ENCODE results near the gene STXBP6. TPM values are rescaled to one million over a fixed set of nuclear protein-coding genes. Genes with fewer than 3 reads are reported as not detected.

Gene STXBP6
- total and polyA plus RNA-seq, 2 of the 13 experiments (the other 11 are each of a cell fraction or from before 2014, with no cell fraction given): 35.3 to 42.8 TPM

- Histone ChIP-seq H3K9me3 (ENCODE audit: low read length) (no peaks in the 10 kb centered on the region), H3K4me3 (replicated peaks in 1 of 3; ENCODE audit: insufficient read depth in 1 of 3, low read depth in 2 of 3, low read length in 3 of 3) (no peak overlapping the region), H4K20me1 (ENCODE audit: insufficient read depth, low read length) (no peaks in the 10 kb centered on the region), H2AFZ (ENCODE audit: low read length) (no peak overlapping the region), H3K4me1 (ENCODE audit: insufficient read depth, low read length) (no peaks in the 10 kb centered on the region), H3K27ac (ENCODE audit: extremely low read length, insufficient read depth, low read length) (no peak overlapping the region), H3K79me2 (ENCODE audit: insufficient read depth, low read length) (no peaks in the 10 kb centered on the region), H3K27me3 (ENCODE audit: control insufficient read depth in 1 of 2, insufficient read depth in 2 of 2, low read length in 2 of 2) (no peaks in the 10 kb centered on the region), H3K4me2 (ENCODE audit: low read depth, low read length) (no peak overlapping the region), H3K9ac (ENCODE audit: insufficient read depth, low read depth, low read length) (no peak overlapping the region), H3K36me3 (replicated peaks in 1 of 2; ENCODE audit: control insufficient read depth in 1 of 2, insufficient read depth in 2 of 2, low read length in 2 of 2) (no peaks in the 10 kb centered on the region)
- peak; percentile 66; the same call in 2 of the 3 replicates for ATAC-seq
- TF ChIP-seq ZNF678 (CRISPR knock-in tag; IDR thresholded peaks at IDR 0.05) (no peak), CBFB (CRISPR knock-in tag; IDR thresholded peaks at IDR 0.05) (no peak), ZNF205 (CRISPR knock-in tag; IDR thresholded peaks at IDR 0.05) (no peak), ZNF773 (CRISPR knock-in tag; IDR thresholded peaks at IDR 0.05; ENCODE audit: borderline replicate concordance) (no peak), MAFK (conservative IDR thresholded peaks at IDR 0.05 in 1 of 2, IDR thresholded peaks at IDR 0.05 in 1 of 2; ENCODE audit: low read length in 2 of 2) (no peak)
- intact Hi-C loops (cut with micrococcal nuclease; ENCODE audit: unreplicated experiment): no loop called here
- CTCF ChIA-PET (ENCODE audit: low intra/inter-chr PET ratio, low total read pairs): no interaction called here
- 3% methylated on average over 2 of the region's 2 CpGs for WGBS (ENCODE audit: low lambda C conversion rate)
- FAIRE-seq: no peak
- no TSS peak for BruUV-seq (replicated peaks)
- POLR2A ChIA-PET: interaction anchor here (0.8 kb wide), 1 partner anchor 257 kb away, joined by 3 read pairs; no protein-coding TSS in a partner anchor
- DNase-seq (ENCODE audit: low spot score): no peak
- in situ Hi-C loops (cut with HindIII; ENCODE audit: extremely low pct_ligation_motif_present, low pct_unique_long_range_greater_than_20kb): no loop called here
Measured at GRCh38 chr14:25097120-25097519, 47.2 kb upstream of the STXBP6 start.

GRCh38 chr14:25095736-25096437 is 45.9 kb upstream of the STXBP6 start:
- Histone ChIP-seq H3K27ac (ENCODE audit: extremely low read length, insufficient read depth, low read length) (no peak overlapping the region), H3K4me3 (replicated peaks in 1 of 3; ENCODE audit: insufficient read depth in 1 of 3, low read depth in 2 of 3, low read length in 3 of 3) (no peak overlapping the region), H3K9me3 (ENCODE audit: low read length) (no peaks in the 10 kb centered on the region), H4K20me1 (ENCODE audit: insufficient read depth, low read length) (no peaks in the 10 kb centered on the region), H3K4me1 (ENCODE audit: insufficient read depth, low read length) (no peaks in the 10 kb centered on the region), H2AFZ (ENCODE audit: low read length) (no peak overlapping the region), H3K27me3 (ENCODE audit: control insufficient read depth in 1 of 2, insufficient read depth in 2 of 2, low read length in 2 of 2) (no peaks in the 10 kb centered on the region), H3K4me2 (ENCODE audit: low read depth, low read length) (no peak overlapping the region), H3K36me3 (replicated peaks in 1 of 2; ENCODE audit: control insufficient read depth in 1 of 2, insufficient read depth in 2 of 2, low read length in 2 of 2) (no peaks in the 10 kb centered on the region), H3K9ac (ENCODE audit: insufficient read depth, low read depth, low read length) (no peak overlapping the region), H3K79me2 (ENCODE audit: insufficient read depth, low read length) (no peaks in the 10 kb centered on the region)
- no TSS peak for BruUV-seq (replicated peaks)
- POLR2A ChIA-PET: no interaction called here
- 24% methylated on average over 5 of the region's 5 CpGs for WGBS (ENCODE audit: low lambda C conversion rate)
- CTCF ChIA-PET (ENCODE audit: low intra/inter-chr PET ratio, low total read pairs): no interaction called here
- no peak for FAIRE-seq
- in situ Hi-C loops (cut with HindIII; ENCODE audit: extremely low pct_ligation_motif_present, low pct_unique_long_range_greater_than_20kb): no loop called here
- TF ChIP-seq FOXA1 (IDR thresholded peaks at IDR 0.05) (peak; percentile 26; the same call in 1 of the 2 replicates), FOXA1 (CRISPR knock-in tag; IDR thresholded peaks at IDR 0.05) (no peak), ASH2L (IDR thresholded peaks at IDR 0.05; ENCODE audit: insufficient read length, low read depth, low read length) (no peak), ZFYVE20 (CRISPR knock-in tag; IDR thresholded peaks at IDR 0.05; ENCODE audit: borderline replicate concordance, low read depth) (no peak), SNRNP70 (IDR thresholded peaks at IDR 0.05; ENCODE audit: low read depth, low read length) (no peak), GATA4 (IDR thresholded peaks at IDR 0.05; ENCODE audit: borderline replicate concordance, low read depth) (no peak), ELF3 (CRISPR knock-in tag; IDR thresholded peaks at IDR 0.05) (no peak), ZNF577 (CRISPR knock-in tag; IDR thresholded peaks at IDR 0.05; ENCODE audit: borderline replicate concordance, low read depth) (no peak), SMARCC2 (IDR thresholded peaks at IDR 0.05) (no peak), FOXK2 (IDR thresholded peaks at IDR 0.05) (0 out of 2 replicates have a peak, but pooled peaks have one; percentile 30)
- ATAC-seq: peak; percentile 53
- intact Hi-C loops (cut with micrococcal nuclease; ENCODE audit: unreplicated experiment): no loop called here
- DNase-seq (ENCODE audit: low spot score): no peak

All from HepG2 (cell line).